GM18867 (cell line): ENCODE data around the gene SPCS1.
"Not testable (repeated sequence)": the region's sequence is repeated elsewhere in the genome, so short reads cannot be mapped to it uniquely, and the experiment has no call there.

Experiments used
- ATAC-seq: cut with Tn5 transposase; IDR thresholded peaks from one replicate; pipeline ENCODE4 v1.9.1; 2021; ENCODE audit warnings: mild to moderate bottlenecking, moderate library complexity; ENCODE audit not compliant: unreplicated experiment

The SPCS1 gene

DNA sequence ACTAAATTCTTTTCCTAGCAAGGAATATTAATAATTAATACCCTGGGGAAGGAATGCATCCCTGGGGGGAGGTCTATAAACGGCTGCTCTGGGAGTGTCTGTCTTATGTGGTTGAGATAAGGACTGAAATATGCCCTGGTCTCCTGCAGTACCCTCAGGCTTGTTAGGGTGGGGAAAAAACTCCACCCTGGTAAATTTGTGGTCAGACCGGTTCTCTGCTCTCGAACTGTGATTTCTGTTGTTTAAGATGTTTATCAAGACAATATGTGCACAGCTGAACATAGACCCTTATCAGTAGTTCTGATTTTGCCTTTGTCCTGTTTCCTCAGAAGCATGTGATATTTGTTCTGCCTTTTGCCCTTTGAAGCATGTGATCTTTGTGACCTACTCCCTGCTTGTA, 22.8 kb downstream of the SPCS1 start:
- not testable (repeated sequence) for ATAC-seq

DNA sequence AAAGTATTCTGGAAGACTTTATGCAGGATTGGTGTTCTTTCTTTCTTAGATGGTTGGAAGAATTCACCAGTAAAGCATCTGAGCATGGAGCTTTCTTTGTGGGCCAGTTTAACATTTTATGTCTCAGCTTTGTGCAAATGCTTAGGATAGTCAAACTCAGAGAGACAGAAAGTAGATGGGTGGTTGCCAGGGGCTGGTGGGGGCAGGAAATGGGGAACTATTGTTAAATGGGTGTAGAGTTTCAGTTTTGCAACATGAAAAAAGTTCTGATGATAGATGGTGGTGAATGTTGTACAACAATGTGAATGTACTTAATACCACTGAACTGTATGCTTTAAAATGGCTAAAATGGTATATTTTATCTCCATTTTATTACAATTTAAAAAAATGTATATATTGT, 24.8 kb downstream of the SPCS1 start:
- no peak for ATAC-seq

DNA sequence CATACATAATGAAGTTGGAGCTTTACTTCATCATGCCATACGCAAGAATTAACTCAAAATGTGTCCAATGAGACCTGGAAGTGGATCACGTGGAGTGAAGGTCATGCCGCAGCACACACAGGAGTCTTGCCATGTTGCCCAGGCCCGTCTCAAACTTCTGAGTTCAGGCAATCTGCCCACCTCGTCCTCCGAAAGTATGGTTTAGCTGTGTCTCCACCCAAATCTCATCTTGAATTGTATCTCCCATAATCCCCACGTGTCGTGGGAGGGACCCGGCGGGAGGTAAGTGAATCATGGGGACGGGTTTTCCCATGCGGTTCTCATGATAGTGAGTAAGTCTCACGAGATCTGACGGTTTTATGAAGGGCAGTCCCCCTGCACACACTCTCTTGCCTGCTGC, 25.7 kb downstream of the SPCS1 start:
- no peak for ATAC-seq

DNA sequence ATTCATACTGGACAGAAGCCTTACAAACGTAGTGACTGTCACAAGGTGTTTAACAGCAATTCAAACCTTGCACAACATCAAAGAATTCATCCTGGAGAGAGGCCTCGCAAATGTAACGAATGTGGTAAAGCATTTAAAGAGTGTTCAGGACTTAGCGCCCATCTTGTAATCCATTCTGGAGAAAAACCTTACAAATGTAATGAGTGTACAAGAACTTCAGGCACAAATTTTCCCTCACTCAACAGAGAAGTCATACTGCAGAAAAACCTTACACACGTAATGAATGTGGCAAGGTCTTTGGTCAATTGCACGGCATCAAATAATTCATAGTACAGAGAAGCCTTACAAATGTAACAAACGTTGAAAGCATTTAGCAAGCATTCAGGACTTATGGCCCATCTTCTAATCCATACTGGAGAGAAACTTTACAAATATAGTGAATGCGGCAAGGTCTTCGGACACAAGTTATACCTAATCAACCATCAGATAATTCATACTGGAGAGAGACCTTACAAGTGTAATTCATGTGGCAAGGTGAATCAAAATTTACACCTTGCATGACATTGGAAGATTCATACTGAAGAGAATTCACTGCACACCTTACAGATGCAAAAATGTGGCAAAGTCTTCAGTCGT, 27.5 kb downstream of the SPCS1 start:
- ATAC-seq: no peak

DNA sequence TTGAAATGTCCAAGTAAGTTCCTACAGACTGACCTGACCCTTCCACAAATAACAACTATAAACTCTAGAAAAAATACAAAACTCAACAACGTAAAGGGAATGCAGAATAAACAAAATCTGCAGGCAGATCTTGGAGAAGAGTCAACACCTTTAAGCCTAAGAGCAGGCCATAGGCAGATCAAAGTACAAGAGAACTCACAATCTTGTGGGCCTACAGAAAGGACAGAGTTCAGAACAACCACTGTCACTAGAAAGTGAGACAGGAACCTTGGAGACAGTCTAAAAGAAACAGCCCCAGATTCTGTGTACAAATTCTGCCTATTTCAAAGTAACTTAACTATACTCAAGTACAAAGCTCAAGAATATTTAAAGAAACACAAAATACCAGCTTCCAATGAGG, 33.8 kb downstream of the SPCS1 start:
- ATAC-seq: no peak

DNA sequence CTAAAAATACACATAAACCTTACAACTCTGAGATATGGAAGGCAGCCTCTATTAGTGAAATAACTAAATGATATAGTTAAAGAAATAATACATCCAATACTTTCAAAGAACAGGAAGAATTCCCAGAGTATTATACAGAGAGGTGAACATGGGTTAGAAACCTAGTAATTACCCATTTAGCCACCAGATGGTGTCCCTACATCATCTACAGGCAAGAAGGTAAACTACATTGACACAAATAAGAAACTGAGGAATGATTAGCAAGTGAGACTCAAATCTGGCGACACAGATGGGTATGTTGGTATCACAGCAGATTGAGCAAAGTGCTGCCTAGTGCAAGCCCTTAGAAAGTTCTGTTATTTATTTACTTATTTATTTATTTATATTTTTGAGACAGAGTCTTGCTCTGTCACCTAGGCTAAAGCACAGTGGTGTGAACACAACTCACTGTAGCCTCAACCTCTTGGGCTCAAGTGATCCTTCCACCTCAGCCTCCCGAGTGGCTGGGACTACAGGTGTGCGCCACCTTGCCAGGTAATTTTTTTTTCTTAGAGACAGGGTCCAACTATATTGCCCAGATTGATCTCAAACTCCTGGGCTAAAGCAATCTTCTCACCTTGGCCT, 36.6 kb downstream of the SPCS1 start:
- no peak for ATAC-seq

DNA sequence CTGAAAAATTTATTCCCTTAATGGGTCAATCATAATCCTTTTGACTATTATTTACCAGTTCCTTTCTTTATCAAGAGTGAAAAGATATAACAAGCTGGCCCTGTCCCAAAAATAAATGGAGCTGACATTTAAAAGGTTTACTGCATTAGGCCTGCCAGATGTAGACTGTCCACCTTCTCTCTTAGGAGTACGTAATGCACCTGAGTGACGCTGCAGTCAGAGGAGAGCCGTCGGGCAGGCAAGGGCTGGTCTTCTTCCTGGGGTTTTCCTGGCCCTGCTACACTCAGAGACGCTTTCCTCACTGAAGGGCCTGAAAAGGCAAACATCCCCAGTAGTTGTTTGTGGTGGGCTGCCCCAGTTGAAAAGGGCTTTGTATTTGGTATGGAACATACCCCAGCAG, 37.2 kb downstream of the SPCS1 start:
- ATAC-seq: no peak

DNA sequence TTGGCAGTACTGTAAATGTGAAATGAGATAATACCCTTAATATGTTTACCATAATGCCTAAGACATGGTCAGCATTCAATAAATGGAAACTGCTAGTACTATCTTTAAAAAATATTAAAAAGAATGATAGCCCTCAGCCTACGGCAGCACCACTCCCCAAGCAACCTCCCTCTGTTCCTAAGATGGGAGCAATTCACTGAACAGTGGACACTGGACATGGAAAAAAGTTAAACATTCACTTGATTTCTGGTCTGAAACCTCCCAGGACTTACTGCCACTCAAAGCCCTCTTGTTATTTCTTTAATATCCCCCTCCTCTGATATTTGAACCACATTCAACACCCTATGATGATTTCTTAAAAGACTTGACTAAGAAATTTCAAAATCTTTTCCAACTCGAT, 37.8 kb downstream of the SPCS1 start:
- no peak for ATAC-seq

DNA sequence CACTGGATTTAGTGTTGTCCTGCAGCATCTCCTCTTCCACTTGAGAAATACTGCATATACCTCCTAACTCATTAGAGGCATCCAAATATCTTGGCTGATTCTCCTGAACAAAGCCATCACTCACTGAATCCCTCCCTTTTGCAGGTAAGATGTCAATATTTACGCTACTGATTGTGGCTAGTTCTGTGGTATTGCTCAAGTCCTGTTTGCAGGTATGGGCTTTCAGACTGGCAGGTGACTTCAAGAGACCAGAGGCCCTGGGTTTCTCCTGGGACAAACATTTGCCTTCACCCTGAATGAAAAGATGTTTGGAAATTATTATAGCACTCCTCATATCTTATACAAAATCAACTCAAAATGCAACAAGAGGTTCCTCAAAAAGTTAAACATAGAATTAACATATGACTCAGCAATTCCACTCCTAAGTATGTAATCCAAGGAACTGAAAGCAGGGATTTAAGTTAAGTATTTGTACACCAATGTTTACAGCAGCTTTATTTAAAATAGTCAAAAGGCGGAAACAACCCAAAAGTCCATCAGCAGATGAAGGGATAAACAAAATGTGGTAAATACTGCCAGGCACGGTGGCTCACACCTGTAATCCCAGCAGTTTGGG, 46.2 kb downstream of the SPCS1 start:
- no peak for ATAC-seq

DNA sequence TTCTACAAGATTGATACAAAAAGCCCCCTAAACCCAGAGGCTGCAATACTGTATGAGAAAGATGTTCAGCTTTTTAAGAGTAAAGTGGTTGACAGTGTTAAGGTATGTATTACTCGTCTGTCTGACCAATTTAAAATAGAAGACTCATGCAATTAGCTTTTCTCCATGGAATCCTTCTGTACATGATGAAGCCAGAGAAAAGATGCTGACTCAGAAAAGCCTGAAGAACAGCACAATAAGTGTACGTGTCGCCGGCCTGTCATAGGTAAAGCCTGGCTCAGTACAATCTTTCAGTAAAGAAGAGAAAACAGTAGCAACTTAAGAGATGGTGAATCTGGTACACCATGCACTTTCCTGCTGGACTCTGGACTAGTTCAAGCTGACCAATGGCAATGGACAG, 48.5 kb downstream of the SPCS1 start:
- no peak for ATAC-seq

DNA sequence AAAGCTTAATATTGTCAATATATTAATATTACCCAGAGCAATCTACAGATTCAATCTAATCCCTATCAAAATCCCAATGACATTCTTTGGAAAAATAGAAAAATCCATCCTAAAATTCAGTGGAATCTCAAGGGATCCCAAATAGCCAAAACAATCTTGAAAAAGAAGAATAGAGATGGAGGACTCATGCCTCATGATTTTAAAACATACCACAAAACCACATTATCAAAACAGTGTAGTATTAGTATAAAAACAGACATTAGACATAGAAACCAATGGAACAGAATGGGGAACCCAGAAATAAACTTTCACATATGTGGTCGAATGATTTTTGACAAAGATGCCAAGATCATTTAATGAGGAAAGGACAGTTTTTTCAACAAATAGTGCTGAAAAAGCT, 50.2 kb downstream of the SPCS1 start:
- no peak for ATAC-seq
